IPS-11a (cell line): ENCODE results near the gene OGFOD3.
"Not testable (repeated sequence)": the region's sequence is repeated elsewhere in the genome, so short reads cannot be mapped to it uniquely, and the experiment has no call there.

Source experiments
- H3K4me3 ChIP-seq: one replicate; pipeline ENCODE4 v1.5.1; 2013; ENCODE audit warnings: low read depth, low read length, control low read depth

The OGFOD3 gene

DNA sequence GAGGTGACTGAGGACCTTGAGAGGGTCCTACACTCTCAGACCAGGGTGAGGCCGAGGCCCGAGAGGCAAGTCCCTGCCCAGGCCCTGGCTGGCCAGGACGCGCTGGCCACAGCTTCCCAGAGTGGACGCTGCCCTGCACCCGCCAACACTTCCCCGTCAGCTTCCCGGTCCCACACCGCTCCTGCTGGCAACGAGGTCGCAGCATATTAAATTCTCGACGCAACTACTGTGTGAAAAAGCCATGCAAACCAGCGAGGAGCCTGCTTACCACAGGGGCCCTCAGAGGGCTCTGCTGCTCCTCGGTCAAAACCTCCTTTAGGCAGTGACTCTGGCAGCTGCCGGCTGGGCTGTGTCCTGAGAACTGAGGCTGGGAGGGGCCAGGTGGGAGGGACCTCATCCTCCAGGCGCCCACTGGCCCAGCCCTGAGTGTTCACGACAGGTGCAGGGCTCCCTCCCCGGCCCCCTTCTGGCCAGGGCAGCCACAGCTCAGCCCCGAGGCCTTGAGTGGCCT is 61.5 kb downstream of the OGFOD3 start:
- H3K4me3 ChIP-seq: no peak overlapping the region

DNA sequence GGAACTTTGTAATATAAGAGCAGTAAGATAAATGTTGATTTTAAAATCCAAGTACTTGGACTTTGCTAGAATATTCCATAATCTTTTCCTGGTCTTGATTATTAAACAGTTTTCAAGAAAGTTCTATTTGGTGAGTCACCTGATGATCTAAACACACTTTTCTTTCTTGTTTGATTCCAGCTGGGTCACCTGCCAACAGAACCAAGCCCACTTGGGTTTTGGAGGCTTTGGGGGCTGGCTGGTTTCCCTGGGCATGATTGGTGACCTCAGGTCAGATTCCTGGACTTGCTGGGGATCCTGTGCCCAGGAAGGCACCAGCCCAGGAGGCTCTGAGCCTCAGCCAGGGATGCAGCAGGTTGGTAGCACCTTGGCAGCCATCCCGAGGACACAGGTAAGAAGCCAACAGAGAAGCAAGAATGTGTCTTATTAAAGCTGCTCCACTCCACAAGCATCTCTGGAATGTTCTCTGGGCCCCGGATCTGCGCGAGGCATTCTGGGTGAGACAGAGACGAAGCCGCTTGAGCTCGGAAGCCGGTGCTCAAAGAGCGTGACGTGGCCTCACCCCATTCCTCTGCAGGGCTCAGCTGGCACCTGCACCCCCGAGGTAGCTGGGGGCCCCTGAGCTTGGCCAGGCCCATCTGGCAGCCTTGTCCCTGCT is 62.5 kb downstream of the OGFOD3 start:
- no peak overlapping the region for H3K4me3 ChIP-seq

DNA sequence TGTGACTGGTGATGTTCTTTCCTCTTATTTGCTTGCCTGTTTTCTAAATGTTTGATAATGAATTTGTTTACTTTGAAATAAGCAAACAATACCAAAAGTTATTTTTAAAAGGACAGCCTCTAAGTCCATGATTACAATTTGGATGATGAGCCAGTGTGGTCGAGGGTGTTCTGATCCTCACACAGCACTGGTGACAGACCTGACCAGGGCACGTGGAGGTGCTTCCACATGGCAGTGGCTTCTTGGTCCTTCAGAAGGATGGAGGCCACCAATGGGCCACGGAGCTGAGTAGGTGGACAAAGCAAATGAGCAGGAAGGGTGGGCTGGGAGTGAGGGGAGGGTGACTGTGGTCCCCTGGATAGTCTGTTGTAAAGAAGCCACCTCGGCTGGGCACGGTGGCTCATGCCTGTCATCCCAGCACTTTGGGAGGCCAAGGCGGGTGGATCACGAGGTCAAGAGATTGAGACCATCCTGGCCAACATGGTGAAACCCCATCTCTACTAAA is 63.5 kb downstream of the OGFOD3 start:
- no peak overlapping the region for H3K4me3 ChIP-seq

DNA sequence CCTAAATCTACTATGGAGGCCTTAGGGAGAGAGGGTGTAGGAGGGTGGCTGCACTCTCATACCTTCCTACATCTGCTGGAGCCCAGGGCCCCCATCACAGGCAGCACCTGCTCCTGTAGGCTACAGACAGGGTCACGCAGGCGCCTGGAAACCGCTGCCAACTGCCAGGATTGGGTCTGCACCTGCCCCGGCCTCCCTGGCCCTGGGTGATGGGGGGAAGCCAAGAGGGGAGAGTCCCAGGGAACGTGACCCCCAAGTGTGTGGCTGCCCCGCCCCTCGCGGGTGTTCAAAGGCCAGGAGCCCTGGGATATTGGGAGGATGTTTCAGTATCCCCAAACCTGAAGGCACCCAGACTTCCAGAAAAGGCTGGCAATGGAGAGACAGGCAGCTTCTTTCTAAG is 64.9 kb downstream of the OGFOD3 start:
- H3K4me3 ChIP-seq: no peak overlapping the region

DNA sequence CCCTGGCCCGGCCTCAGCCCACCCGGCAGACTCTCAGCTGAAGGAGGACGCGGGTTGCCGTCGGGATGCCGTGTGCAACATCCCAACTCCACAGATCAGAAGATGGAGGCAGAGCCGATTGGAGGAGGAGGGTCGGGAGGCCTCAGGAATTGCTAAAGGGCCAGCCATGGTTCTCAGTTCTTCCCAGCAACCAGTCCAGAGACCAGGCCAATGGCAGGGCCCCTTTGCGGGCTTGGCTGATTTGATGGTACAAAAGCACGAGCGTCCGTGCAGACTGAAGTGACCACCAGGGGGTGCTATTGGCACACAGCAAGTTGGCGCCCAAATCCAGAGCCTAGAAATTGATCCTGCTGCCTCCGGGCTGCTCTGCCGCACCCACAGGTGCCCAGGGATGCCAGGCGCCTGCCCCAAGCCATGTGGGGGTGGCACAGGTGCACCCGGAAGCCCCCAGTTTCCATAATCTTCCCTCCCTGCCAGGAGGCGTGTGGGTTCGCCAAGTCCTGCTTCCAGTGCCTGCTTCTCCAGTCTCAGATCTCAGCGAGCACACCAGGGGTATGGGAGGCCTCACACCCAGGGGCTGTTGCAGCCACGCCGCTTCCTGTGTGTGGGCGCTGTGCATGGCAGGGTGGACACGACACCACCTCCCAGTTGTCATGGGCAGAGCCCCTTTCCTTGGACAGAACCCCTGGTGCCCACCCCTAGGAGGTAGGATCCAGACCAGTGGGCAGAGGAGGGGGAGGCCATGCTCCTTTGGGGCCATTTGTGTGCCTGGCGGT is 66.5 kb downstream of the OGFOD3 start:
- no peak overlapping the region for H3K4me3 ChIP-seq

DNA sequence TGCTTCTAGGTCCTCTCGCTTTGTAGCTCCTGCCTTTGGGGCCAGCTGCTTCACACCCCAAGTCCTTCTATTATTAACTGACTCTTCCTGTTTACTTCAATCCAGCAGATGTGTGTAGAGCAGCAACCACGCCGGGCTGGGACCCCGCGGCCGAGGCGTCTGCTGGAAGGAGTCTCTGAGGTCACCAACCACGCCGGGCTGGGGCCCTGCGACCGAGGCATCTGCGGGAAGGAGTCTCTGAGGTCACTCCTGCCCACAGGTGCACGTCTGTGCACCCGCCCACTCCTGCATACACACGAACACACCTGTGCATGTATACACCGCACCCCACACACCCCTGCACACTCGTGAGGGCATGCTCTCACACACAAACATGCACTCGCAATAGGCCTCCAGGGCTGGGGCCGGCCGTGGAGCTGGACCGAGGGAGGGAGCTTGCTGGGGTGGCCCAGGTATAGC is 67.1 kb downstream of the OGFOD3 start:
- H3K4me3 ChIP-seq: no peak overlapping the region

DNA sequence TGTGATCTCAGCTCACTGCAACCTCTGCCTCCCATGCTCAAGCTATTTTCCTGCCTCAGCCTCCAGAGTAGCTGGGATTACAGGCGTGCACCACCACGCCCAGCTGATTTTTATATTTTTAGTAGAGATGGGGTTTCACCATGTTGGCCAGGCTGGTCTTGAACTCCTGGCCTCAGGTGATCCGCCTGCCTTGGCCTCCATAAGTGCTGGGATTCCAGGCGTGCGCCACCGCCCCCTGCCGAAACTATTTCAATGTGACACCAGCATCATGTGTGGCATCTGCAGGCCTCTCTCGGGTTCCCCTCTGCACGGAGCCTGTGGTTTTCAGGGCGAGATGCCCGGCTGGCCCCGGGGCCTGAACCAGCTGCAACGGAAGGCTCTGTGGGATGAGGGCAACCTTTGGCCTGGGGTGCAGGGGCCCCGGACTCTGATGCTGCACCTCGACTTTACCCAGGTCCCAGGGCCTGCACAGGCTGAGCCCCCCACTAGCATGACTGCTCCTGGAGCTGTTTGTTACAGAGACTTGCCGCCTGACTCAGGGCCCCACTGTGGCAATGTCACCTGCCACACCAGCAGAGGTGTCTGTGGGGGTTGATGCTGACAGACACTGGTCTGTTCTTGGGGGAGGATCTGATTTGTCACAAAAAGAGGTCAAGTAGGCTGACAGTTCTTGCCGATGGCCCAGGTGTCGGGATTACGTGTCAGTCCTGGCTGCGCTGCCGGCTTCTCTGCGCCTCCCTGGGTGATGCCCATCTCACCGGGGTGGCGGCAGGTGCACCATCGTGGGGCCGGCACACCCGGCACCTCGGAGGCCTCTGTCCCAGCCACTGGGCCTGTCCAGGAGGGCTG is 68.0 kb downstream of the OGFOD3 start:
- H3K4me3 ChIP-seq: no peak overlapping the region

DNA sequence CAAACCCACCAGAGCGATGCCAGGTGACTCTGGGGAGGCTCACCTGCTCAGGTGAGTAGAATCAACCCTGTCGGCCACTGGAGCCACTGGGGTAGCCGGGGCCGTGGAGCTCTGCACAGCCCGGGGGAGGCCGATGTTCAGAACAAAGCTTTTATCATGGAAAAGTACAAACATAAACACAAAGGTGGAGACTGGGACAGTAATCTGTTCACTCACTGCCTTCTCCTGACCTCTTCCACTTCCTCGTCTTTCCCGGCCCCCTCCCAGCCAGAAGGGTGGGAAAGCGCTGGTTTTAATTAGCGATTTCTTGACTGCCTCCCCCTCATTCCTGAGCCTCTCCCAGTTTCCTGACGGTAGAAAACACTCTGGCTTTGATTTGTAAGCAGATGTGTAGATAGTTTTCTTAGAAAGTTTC is 69.1 kb downstream of the OGFOD3 start:
- no peak overlapping the region for H3K4me3 ChIP-seq

DNA sequence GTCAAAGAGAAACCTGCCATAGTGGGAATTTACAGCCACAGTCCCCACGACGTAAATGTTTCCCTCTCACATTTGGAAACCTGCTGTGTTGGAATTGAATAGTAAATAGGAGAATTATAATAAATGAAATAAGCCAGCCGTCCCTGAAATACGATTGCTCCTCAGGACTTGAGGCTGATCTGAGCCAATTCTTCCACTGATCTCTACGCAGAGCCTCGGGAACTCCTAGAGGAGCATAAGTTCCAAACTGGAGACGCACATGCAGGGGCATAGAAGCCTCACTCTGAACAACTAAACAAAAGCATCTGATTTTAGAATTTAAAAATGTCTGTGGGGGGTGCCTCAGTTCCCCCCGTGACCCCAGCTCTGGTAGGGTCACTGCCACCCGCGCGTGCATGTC is 69.5 kb downstream of the OGFOD3 start:
- H3K4me3 ChIP-seq: no peak overlapping the region

DNA sequence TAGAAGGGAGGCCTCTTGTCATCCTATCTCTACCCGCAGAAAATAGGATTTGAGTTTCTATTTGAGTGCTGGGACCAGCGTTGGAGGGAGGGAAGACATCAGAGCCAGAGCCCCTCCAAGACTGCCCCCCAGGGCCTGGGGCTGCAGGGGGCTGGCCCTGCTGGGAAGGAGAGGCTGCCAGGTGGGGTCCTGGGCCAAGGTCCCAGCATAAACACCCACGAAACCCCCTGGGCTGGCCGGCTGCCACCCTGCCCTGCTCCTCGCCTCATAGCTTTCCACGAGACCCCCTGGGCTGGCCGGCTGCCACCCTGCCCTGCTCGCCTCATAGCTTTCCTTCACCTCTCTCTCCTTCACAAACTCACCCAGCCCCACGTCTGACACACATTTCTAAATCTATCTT is 70.0 kb downstream of the OGFOD3 start:
- no peak overlapping the region for H3K4me3 ChIP-seq

DNA sequence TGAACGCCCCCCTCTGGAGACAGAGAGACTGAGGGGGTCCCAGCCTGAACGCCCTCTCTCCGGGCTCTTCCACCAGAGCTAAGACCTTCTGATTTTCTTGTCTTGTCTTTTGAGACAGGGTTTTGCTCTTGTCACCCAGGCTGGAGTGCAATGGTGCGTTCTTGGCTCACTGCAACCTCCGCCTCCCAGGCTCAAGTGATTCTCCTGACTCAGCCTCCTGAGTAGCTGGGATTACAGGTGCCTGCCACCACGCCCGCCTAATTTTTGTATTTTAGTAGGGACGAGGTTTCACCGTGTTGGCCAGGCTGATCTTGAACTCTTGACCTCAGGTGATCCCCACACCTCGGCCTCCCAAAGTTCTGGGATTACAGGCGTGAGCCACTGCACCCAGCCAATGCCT is 70.4 kb downstream of the OGFOD3 start:
- not testable (repeated sequence) for H3K4me3 ChIP-seq

DNA sequence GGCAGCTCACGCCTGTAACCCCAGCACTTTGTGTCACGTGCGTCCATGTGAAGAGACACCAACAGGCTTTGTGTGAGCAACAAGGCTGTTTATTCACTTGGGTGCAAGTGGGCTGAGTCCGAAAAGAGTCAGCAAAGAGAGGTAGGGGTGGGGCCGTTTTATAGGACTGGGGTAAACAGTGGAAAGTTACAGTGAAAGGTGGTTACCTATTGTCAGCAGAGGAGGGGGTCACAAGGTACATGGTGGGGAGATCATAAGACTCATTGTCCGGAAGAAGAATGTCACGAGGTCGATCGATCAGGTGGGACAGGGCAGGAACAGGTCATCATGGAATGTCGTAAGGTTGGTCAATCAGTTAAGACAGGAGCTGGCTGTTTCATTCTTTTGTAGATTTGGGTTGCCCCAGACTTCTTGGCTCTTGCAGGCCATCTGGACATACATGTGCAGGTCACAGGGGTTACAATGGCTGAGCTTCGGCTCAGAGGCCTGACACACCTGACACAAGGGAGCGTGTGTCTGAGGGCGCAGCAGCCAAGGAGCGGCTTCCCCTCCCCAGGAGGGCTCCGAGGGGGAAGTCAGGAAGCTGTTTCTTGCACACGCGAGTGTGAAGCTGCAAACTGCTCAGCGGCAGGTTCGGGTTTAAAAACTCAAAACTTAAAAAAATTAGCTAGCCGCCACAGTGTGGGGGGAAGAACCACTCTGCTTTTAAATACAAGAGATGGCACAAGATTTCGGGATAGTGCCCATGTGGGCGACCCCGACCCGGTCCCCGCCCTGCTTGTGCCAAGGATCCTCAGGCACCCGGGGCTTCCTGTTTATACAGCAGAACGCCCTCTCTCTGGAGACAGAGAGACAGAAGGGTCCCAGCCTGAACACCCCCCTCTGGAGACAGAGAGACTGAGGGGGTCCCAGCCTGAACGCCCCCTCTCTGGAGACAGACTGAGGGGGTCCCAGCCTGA is 71.8 kb downstream of the OGFOD3 start:
- no peak overlapping the region for H3K4me3 ChIP-seq

DNA sequence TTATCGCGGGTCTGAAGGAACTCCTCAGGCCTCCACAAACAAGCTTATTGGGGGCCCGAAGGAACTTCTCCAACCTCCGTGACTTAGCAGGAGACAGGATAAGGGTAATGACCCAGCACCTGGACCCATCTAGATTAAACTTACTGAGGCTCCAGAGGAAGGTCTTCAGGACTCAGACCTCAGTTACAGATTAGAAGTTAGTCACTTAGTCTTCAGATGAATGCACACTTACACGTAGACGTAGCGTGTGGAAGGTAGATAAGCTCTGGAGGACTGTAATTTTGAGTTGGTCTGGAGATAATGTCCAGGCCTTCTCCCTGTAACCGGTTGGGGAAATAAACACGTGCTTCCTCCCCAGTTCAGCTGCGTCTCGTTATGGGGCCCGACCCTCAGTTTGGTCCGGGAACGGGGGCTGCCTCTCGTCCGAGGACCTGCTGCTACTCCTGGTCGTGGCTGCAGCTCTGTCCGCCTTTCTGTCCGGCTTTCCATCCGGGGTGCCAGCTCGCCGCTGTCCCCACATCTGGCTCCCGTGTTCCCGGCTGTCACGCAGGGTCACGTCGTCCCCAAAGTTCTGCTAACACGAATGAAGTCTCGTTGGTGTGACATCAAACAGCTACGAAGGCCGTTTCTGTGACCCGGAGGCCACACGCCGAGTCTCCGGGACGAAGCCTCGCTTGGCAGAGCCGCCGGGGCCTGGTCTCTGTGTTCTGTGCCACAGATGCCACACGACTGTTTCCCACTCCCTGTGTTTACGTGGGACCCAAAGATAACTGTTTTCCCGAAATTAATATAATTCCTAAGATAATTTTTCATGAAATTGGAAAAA is 73.0 kb downstream of the OGFOD3 start:
- no peak overlapping the region for H3K4me3 ChIP-seq

DNA sequence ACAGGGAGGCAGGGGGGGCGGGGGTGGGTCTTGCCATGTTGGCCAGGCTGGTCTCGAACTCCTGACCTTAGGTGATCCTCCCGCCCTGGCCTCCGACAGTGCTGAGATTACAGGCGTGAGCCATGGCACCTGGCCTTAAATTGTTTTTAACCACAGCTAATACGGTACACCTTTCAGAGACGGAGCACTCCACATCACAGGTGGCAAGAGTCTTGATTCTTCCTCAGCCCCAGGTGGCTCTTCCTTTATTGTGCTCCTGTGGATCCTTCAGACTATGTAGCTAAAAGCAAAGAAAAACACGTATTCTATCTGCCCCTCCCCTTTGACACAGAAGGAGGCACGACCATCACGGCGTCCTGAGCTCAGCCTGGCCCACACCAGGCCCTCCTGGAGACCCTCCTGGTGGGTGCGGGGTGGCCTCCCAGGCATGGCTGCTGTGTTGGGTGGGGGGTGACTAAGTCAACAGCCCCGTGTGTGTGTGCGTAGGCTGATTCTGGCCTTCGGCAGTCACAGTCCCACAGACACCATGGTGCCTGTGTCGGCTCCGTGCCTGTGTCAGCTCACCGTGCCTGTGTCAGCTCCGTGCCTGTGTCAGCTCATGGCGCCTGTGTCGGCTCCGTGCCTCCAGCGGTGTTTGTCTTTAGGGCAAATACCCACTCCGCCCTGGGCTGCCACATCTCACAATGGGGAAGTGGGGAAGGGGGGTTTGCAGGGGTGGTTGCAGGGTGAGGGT is 74.0 kb downstream of the OGFOD3 start:
- H3K4me3 ChIP-seq: no peak overlapping the region

DNA sequence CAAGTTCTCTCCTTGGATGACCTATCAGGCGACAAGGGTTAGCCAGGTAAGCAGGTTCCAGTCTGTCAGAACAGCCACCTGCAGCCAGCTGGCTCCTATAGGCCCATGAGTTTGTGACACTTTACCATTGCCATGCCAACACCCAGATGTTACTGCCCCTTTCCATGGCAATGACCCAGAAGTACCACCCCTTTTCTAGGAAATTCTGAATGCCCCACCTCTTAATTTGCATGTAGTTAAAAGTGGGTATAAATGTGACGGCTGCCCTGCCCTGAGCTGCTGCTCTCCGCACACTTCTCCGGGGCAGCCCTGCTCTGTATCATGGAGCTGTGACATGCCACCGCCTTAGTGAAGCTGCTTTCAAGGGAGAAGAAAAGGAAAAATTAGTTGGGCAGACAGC is 74.8 kb downstream of the OGFOD3 start:
- no peak overlapping the region for H3K4me3 ChIP-seq

DNA sequence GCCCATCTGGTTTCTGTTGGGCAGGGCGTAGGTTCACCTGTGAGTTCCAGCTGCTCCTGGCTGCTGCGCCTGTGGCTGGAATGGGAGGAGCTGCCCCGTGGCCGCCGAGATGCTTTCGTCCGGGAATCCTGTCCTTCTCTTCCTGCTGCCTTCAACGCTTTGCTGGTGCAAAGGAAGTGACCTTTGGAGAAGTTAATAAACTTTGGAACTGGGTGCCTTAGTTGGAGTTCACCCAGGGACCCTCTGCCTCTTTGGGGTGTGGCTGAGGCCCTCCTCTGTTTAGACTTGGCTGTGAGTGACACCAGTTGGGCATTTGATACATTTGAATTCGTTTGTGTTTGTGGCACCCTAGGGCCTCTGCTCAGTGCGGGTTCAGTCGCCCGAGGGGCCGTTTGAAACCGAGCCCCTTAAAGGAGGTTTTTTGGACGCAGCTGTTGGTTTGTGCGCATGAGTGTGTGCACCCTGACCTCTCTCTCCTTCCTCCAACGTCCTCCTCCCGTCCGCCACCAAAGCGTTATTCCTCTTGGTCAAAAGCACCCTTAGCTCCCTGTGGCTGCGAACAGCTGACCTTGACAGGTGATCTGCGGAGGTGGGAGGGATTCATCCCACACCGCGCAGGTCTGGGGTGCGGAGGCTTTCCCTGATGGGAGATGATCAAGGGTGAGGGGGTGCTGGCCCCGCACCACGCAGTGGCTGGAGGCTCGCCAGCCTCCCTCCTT is 75.9 kb downstream of the OGFOD3 start:
- H3K4me3 ChIP-seq: no peak overlapping the region

DNA sequence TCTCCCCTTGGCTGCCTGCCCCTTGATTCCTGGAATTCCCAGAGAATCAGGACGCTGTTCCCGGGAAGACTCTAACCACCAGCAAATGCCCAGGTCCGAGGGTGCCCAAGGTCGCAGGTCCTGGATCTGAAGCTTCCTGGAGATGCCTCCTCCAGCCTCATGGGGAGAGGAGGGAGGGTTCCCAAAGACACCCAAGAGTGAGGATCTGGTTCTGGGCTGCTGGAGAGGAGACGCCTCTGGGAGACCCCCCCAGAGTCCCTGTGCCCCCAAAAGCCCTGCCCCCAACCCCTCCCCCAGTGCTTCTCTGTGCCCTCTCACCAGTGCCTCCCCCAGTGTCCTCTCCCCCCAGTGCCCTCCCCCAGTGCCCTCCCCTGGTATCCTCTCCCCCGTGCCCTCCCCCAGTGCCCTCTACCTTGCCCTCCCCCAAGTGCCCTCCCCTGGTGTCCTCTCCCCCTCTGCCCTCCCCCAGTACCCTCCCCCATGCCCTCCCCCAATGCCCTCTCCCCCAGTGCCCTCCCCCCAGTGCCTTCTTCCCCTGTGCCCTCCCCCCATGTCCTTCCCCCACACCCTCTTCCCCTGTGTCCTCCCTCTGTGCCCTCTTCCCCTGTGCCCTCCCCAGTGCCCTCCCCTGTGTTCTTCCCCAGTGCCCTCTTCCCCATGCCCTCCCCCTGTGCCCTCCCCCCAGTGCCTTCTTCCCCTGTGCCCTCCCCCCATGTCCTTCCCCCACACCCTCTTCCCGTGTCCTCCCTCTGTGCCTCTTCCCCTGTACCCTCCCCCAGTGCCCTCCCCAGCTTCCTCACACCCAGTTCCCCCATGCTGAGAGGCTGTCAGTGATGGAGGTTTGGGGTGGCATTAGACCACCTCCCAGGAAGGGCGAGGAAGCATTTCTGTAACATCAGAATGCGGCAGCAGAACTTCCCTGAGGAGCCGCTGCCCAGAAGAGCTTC is 78.5 kb downstream of the OGFOD3 start:
- H3K4me3 ChIP-seq: no peak overlapping the region
